IgD-negative memory B cell (primary cell): Measurements from ENCODE around the gene ZP2. TPM values are rescaled to one million over a fixed set of nuclear protein-coding genes. Genes with fewer than 3 reads are reported as not detected.

Experiments used
- H3K27ac Mint-ChIP-seq, 3 donors: one replicate each; pipeline ENCODE4 v1.8.0; 2020 to 2022; ENCODE audit warnings: mild to moderate bottlenecking in 3 of 3, mixed read lengths in 3 of 3, moderate library complexity in 1 of 3
- H3K27me3 Mint-ChIP-seq: one replicate; pipeline ENCODE4 v1.8.0; 2021; ENCODE audit warnings: mixed read lengths
- H3K36me3 Mint-ChIP-seq: one replicate; pipeline ENCODE4 v1.8.0; 2020; ENCODE audit warnings: mild to moderate bottlenecking, mixed read lengths
- H3K4me1 Mint-ChIP-seq, 3 donors: one replicate each; pipeline ENCODE4 v1.8.0; 2020 to 2022; ENCODE audit warnings: mixed read lengths in 3 of 3, mild to moderate bottlenecking in 1 of 3
- H3K4me3 Mint-ChIP-seq, 4 donors: one replicate each; pipeline ENCODE4 v1.8.0; 2020 to 2022; ENCODE audit warnings: mild to moderate bottlenecking in 4 of 4, mixed read lengths in 4 of 4, moderate library complexity in 3 of 4
- H3K9me3 Mint-ChIP-seq, 3 donors: one replicate each; pipeline ENCODE4 v1.8.0; 2020 to 2021; ENCODE audit warnings: mixed read lengths in 3 of 3, mild to moderate bottlenecking in 1 of 3
- polyA plus RNA-seq: library from polyadenylated mRNA; unstranded; fragments of 300-500 nt; fragmentation: Illumina TruSeq; gene quantifications from one replicate; pipeline ENCODE4 v1.2.3, GENCODE V29; 2021

The ZP2 gene
- polyA plus RNA-seq, 1 donor from 2014 or later, result not detected

DNA sequence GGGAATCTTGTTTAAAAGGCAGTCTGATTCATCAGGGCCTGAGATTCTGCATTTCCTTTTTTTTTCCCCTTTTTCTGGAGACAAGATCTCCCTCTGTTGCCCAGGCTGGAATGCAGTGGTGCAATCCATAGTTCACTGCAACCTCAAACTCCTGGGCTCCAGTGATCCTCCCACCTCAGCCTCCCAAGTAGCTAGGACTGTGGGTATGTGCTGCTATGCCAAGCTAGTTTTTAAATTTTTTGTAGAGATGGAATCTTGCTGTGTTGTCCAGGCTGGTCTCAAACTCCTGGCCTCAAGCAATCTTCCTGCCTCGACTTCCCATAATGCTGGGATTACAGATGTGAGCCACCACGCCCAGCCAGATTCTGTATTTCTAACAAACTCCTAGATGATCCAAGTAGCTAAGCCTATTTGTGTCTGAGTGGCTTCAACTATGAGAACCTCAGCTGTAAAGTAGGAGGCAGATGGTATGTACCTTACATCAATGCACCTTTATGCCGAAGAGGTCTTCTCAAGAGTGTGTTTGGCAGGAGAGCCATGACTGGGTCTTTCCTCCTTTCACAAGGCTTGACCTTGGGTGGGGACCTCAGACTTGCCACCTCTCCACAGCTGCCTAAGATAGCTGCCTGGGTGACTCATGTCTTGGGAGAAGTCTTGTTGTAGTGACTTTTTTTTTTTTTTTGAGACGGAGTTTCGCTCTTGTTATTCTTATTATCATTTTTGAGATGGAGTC, 42.0 kb downstream of the ZP2 start:
- Mint-ChIP-seq H3K36me3 (peaks cover 12% of the 10 kb centered on the region), H3K27me3 (no peaks in the 10 kb centered on the region), H3K4me3 (no peak overlapping the region), H3K27ac (no peak overlapping the region), H3K9me3 (no peaks in the 10 kb centered on the region), H3K4me1 (peaks cover 0 to 3% (median 2%) of the 10 kb centered on the region in 3 donors)

DNA sequence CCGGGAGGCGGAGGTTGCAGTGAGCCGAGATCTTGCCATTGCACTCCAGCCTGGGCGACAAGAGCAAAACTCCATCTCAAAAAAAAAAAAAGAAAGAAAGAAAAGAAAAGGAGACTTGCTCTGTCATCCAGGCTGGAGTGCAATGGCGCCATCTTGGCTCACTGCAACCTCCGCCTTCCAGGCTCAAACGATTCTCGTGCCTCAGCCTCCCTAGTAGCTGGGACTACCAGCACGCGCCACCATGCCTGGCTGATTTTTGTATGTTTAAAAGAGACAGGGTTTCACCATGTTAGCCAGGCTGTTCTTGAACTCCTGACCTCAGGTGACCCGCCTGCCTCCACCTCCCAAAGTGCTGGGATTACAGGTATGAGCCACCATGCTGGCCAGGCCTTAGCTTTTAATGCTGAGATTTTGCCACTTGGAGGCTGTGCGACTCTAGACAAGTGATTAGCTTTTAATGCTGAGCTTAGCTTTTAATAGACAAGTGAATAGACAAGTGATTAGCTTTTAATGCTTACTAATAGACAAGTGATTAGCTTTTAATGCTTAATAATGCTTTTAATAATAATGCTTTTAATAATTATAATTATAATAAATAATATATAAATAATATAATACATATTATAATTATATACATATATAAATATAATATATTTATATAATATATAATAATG, 43.3 kb downstream of the ZP2 start:
- H3K9me3 Mint-ChIP-seq, result no peaks in the 10 kb centered on the region
- H3K4me1 Mint-ChIP-seq, result peaks cover 0 to 3% (median 3%) of the 10 kb centered on the region in 3 donors
- H3K27ac Mint-ChIP-seq, result no peak overlapping the region
- H3K4me3 Mint-ChIP-seq, result no peak overlapping the region
- H3K36me3 Mint-ChIP-seq, result peaks cover 12% of the 10 kb centered on the region
- H3K27me3 Mint-ChIP-seq, result no peaks in the 10 kb centered on the region

DNA sequence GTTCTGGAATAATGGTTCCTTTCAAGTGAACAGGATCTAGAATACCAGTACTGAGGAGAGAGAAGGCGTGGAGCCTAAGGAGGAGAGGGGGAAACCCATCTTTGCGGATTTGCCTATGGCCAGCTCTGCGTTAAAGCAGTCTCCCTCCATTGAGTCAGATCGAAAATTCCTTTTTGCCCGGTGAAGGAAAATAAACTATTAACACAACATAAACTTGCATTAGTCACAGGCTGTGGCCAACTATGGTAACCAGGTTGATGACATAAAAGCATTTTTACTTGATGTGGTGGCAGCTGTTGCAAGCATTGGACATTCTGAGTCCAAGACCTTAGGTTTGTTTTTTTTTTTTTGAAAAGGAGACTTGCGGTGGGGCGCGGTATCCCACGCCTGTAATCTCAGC, 44.0 kb downstream of the ZP2 start:
- Mint-ChIP-seq H3K4me1 (peaks cover 0 to 7% (median 3%) of the 10 kb centered on the region in 3 donors), H3K27ac (no peak overlapping the region), H3K36me3 (peaks cover 15% of the 10 kb centered on the region), H3K4me3 (no peak overlapping the region), H3K9me3 (no peaks in the 10 kb centered on the region), H3K27me3 (no peaks in the 10 kb centered on the region)

GRCh38 chr16:21166561-21166961, 44.8 kb downstream of the ZP2 start:
- Mint-ChIP-seq H3K36me3 (peaks cover 15% of the 10 kb centered on the region), H3K27ac (peak overlapping the region in 1 of 3 donors; percentile 2), H3K9me3 (no peaks in the 10 kb centered on the region), H3K4me1 (peaks cover 0 to 7% (median 3%) of the 10 kb centered on the region in 3 donors), H3K27me3 (no peaks in the 10 kb centered on the region), H3K4me3 (no peak overlapping the region)

DNA sequence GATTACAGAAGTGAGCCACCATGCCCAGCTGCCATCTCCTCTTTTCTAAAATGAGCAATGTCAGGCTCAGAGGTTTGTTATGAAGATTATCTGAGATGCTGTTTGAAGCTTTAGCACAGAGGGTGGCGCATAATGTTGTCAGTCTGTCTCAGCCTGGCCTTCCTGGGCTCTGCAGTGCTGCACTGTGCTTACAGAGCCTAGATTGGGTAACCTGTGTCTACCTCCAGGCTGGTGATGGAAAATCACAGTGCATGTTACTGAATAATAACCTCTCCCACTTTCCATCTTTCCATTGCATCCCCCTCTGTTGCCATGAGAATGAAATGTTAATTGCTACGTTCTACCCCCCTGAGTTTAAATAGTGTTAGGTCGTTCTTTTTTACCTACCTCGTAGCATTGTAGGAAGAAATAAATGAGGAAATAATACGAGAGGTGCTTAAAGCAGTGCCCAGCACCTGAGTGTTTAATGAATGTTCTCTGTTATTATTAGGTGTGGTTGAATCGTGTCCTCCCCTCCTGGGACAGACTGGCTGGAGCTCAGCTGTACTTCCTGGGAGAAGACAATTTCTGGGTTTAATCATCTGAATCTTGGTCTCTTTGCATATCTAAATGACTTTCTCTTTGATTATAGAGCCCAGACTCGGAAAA, 46.7 kb downstream of the ZP2 start:
- no peak overlapping the region for H3K4me3 Mint-ChIP-seq
- H3K27me3 Mint-ChIP-seq, result no peaks in the 10 kb centered on the region
- peak overlapping the region in 1 of 3 donors; percentile 68 for H3K27ac Mint-ChIP-seq
- peaks cover 12% of the 10 kb centered on the region for H3K36me3 Mint-ChIP-seq
- no peaks in the 10 kb centered on the region for H3K9me3 Mint-ChIP-seq
- peaks cover 7 to 10% (median 9%) of the 10 kb centered on the region in 3 donors for H3K4me1 Mint-ChIP-seq

- no peaks in the 10 kb centered on the region for H3K9me3 Mint-ChIP-seq
- H3K27me3 Mint-ChIP-seq, result no peaks in the 10 kb centered on the region
- H3K36me3 Mint-ChIP-seq, result peaks cover 12% of the 10 kb centered on the region
- H3K27ac Mint-ChIP-seq, result no peak overlapping the region
- no peak overlapping the region for H3K4me3 Mint-ChIP-seq
- peaks cover 9 to 11% (median 9%) of the 10 kb centered on the region in 3 donors for H3K4me1 Mint-ChIP-seq
These were observed 47.8 kb downstream of the ZP2 start for GRCh38 chr16:21163576-21163975.

GRCh38 chr16:21162661-21163151, 48.7 kb downstream of the ZP2 start:
- Mint-ChIP-seq H3K36me3 (peaks cover 12% of the 10 kb centered on the region), H3K9me3 (no peaks in the 10 kb centered on the region), H3K27ac (no peak overlapping the region), H3K4me1 (peaks cover 9 to 16% (median 11%) of the 10 kb centered on the region in 3 donors), H3K4me3 (no peak overlapping the region), H3K27me3 (no peaks in the 10 kb centered on the region)

- H3K36me3 Mint-ChIP-seq, result peaks cover 12% of the 10 kb centered on the region
- H3K4me3 Mint-ChIP-seq, result no peak overlapping the region
- no peaks in the 10 kb centered on the region for H3K9me3 Mint-ChIP-seq
- H3K27me3 Mint-ChIP-seq, result no peaks in the 10 kb centered on the region
- no peak overlapping the region for H3K27ac Mint-ChIP-seq
- H3K4me1 Mint-ChIP-seq, result peaks cover 6 to 18% (median 12%) of the 10 kb centered on the region in 3 donors
These were observed 50.2 kb downstream of the ZP2 start for GRCh38 chr16:21161211-21161610.

DNA sequence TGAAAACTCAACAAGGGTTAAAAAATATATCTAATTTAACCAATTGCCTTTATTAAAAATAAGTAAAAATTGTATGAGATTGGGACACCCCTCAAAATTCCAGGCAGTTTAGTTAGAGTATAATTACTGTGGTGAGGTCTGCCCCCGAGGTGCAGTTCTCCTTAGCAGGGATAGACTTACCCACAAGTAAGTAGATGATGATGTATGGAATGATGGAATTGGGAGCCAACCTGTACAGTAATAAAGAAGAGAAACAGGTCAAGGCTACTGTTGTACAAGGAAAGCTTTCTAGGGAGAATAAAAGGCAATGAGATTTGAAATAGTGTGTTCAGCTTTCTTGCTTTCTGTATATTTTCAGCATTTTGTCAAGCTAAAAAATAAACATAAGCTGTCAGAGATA, 51.1 kb downstream of the ZP2 start:
- no peaks in the 10 kb centered on the region for H3K9me3 Mint-ChIP-seq
- H3K27ac Mint-ChIP-seq, result no peak overlapping the region
- H3K36me3 Mint-ChIP-seq, result peaks cover 12% of the 10 kb centered on the region
- H3K4me1 Mint-ChIP-seq, result peaks cover 6 to 18% (median 12%) of the 10 kb centered on the region in 3 donors
- H3K4me3 Mint-ChIP-seq, result peak overlapping the region in 2 of 4 donors; percentile 65 to 90
- no peaks in the 10 kb centered on the region for H3K27me3 Mint-ChIP-seq

- Mint-ChIP-seq H3K27ac (peak overlapping the region in 2 of 3 donors; percentile 51 to 83), H3K9me3 (no peaks in the 10 kb centered on the region), H3K4me1 (peaks cover 6 to 18% (median 10%) of the 10 kb centered on the region in 3 donors), H3K4me3 (peak overlapping the region; percentile 90 to 97 (median 94)), H3K36me3 (peaks cover 5% of the 10 kb centered on the region), H3K27me3 (no peaks in the 10 kb centered on the region)
These were observed 52.0 kb downstream of the ZP2 start for GRCh38 chr16:21159281-21159951.

DNA sequence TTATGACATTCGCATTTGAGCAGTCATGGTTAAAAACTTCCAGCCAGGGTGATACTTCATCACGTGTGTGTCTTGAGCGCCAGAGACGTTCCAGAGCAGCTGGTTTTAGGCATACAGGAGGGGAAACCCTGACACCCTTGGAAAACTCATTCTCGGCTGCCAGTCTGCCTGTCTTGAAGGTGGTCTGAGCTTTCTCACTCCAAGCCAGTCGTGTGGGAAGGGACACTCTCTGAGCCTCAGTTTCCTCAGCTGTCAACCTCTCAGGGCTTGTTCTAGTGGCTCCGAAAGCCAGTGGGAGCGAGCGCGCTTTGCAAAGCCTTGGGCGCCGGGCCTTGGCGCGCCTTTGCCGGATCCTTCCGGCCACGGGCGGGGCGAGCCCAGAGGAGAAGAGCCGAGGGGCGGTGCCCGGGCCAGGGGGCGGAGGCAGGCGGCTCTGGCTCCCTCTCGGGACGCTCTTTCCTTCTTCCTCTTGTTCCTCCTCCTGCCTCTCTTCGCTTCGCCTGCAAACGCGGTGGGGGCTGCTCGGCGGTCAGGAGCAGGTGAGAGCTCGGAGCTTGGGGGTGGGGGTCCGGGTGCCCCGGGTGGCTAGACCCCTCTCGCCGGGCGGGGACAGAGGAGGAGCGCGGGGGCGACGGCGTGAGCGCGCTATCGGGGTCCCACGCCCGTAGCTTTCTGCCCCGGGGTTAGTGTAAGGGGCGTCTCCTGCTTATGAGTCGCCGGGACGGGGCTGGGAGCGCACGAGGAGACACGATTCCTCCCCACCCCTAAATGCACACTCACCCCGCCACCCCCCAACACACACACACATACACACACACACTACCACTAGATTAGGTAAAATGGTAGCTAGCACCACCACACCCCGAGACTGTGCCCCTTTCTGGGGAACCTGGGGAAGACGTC, 52.9 kb downstream of the ZP2 start, which contains the start of gene LDAF1:
Gene LDAF1 (plus strand): TSS at position 467 of the 903 bp plus-strand sequence. CDS start 2,509 bp downstream, outside the sequence.
- Mint-ChIP-seq H3K4me3 (peak within 1 kb of the TSS; percentile 90 to 97 (median 94)), H3K36me3 (peaks cover 5% of the 10 kb centered on the region), H3K27ac (peak within 1 kb of the TSS; percentile 63 to 83 (median 73)), H3K9me3 (no peaks in the 10 kb centered on the region), H3K4me1 (peaks cover 6 to 18% (median 10%) of the 10 kb centered on the region in 3 donors), H3K27me3 (no peaks in the 10 kb centered on the region)

- Mint-ChIP-seq H3K36me3 (no peaks in the 10 kb centered on the region), H3K27ac (peak overlapping the region in 1 of 3 donors; percentile 63), H3K4me3 (peak overlapping the region; percentile 90 to 97 (median 94)), H3K9me3 (no peaks in the 10 kb centered on the region), H3K4me1 (peaks cover 5 to 18% (median 6%) of the 10 kb centered on the region in 3 donors), H3K27me3 (no peaks in the 10 kb centered on the region)
These were observed 53.7 kb downstream of the ZP2 start for GRCh38 chr16:21157632-21158031.

DNA sequence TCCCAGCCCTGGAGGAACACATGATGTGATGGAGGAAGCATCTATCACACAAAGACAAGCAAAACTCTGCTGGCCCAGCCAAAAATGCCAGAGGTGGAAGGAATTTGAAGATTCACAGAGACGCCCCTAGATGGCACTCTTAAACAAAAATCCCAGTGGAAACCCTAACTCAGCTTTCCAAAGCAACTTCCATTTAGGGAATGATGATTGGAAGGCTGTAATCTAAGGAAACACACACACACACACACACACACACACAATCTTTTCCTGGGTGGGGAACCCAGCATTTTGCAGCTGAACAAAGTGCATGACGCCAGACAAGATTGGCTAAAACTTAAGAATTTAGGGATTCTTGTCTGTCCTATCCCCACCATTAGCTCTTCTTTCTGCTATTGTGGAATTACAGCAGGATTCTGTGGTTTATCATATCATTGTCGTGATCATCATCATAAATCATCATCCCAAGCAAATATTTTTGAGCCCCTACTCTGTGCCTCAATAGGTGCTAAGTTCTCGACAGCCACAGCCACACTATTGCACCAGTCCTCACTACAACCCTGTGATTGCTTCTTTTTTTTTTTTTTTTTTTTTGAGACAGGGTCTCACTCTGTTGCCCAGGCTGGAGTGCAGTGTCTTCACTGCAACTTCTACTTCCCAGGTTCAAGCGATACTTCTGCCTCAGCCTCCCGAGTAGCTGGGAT, 54.5 kb downstream of the ZP2 start:
- H3K4me1 Mint-ChIP-seq, result peaks cover 5 to 18% (median 6%) of the 10 kb centered on the region in 3 donors
- no peaks in the 10 kb centered on the region for H3K27me3 Mint-ChIP-seq
- H3K36me3 Mint-ChIP-seq, result no peaks in the 10 kb centered on the region
- H3K9me3 Mint-ChIP-seq, result no peaks in the 10 kb centered on the region
- H3K27ac Mint-ChIP-seq, result peak overlapping the region in 1 of 3 donors; percentile 18
- peak overlapping the region in 3 of 4 donors; percentile 34 to 90 (median 72) for H3K4me3 Mint-ChIP-seq
